ENCODE measurements around the gene MAN2B2. TPM values are rescaled to one million over a fixed set of nuclear protein-coding genes. Genes with fewer than 3 reads are reported as not detected.

The MAN2B2 gene
- 5.2 TPM for polyA plus RNA-seq (2012; ENCODE audit: missing spikeins)

DNA sequence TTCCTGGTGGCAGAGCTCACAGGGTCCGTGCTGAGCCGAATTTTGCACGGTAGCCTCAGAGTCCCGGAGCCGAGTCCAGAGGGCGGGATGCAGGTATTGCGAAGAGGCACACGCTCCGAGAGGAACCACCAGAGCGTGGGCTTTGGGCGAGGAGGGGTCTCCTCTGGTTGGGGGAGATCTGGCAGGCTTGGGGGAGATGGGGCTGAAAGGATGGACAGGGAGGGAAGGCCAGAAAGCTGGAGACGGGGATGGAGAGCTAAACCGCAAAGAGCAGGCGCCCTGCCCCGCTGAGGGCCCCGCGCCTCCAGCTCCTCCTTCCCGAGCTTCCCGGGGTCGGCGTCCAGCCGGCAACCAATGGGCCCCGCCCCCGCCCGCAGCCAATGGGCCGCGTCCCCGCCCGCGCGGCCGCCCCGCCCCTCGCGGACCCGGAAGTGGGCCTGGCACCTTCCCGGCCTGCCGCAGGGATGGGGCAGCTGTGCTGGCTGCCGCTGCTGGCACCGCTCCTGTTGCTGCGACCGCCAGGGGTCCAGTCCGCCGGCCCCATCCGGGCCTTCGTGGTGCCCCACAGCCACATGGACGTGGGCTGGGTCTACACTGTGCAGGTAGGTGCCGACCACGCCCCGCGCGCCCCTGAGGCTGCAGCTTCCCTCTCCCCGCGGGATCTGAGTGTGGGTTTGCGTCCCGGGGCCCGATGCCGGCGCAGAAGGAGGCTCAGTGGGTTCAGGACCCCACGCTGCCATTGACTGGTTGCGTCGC, at the start of gene MAN2B2:
Gene MAN2B2 (plus strand): TSS at position 443 of the 756 bp plus-strand sequence. CDS start 22 bp downstream, at position 465.
- TF ChIP-seq POLR2AphosphoS5 (IDR thresholded peaks at IDR 0.05; ENCODE audit: low read depth, low read length) (peak; percentile 80), POLR2A (IDR thresholded peaks at IDR 0.05; ENCODE audit: low read depth, low read length) (peak; percentile 84; the same call in 1 of the 2 replicates), TAF1 (IDR thresholded peaks at IDR 0.05; ENCODE audit: borderline replicate concordance, low read depth, low read length) (peak; percentile 54; the same call in 1 of the 2 replicates)
- FAIRE-seq (peak; percentile 78), DNase-seq (ENCODE audit: insufficient read length) (peak; percentile 99)

- TF ChIP-seq POLR2AphosphoS5 (IDR thresholded peaks at IDR 0.05; ENCODE audit: low read depth, low read length) (no peak), POLR2A (IDR thresholded peaks at IDR 0.05; ENCODE audit: low read depth, low read length) (no peak), TAF1 (IDR thresholded peaks at IDR 0.05; ENCODE audit: borderline replicate concordance, low read depth, low read length) (no peak)
- FAIRE-seq, result no peak
- no peak for DNase-seq (ENCODE audit: insufficient read length)
Observed at GRCh38 chr4:6525474-6525873, 49.5 kb upstream of the MAN2B2 start.

GRCh38 chr4:6526156-6526555, 48.8 kb upstream of the MAN2B2 start:
- DNase-seq (ENCODE audit: insufficient read length) (no peak), FAIRE-seq (no peak)
- TF ChIP-seq TAF1 (IDR thresholded peaks at IDR 0.05; ENCODE audit: borderline replicate concordance, low read depth, low read length) (no peak), POLR2A (IDR thresholded peaks at IDR 0.05; ENCODE audit: low read depth, low read length) (no peak), POLR2AphosphoS5 (IDR thresholded peaks at IDR 0.05; ENCODE audit: low read depth, low read length) (no peak)

DNA sequence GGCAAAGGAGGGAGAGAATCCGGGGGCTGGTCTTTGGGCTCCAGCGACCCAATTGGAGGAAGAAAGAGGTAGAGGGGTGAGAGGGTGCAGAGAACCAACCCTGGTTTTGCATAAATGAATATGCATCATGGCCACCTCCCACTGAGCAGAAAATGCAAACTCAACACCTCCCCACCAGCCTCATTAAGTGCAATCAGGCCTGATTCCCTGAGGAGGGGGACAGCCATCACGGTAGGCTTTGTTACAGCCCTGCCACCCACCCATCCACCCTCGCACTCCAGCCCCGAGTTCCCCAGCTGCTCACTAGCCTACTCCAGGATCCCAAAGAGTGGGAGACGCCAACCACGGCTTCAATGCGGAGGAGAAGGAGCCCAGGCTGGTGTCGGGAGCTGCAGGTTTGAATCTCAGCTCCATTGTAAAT, 48.3 kb upstream of the MAN2B2 start:
- TF ChIP-seq POLR2A (IDR thresholded peaks at IDR 0.05; ENCODE audit: low read depth, low read length) (no peak), TAF1 (IDR thresholded peaks at IDR 0.05; ENCODE audit: borderline replicate concordance, low read depth, low read length) (no peak), POLR2AphosphoS5 (IDR thresholded peaks at IDR 0.05; ENCODE audit: low read depth, low read length) (no peak)
- FAIRE-seq (no peak), DNase-seq (ENCODE audit: insufficient read length) (no peak)

DNA sequence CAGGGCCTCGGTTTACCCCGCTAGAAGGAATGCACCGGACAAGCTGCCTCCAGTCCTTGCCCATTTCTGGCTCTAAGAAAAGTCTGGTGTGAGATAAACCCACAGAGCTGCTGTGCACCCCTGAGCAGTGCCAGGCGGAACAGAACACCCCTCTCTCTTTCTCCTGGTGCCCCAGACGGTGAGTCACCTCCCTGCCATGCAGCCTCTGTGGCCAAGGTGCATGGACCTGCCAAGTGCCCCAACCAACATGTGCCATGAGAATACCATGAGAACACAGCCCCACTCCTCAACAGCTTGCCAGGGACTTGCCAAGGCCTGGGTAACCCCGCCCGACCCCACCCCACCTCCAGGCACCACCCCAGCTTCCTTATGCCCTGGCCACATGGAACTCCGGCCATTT, 47.7 kb upstream of the MAN2B2 start:
- no peak for TF ChIP-seq POLR2AphosphoS5 (IDR thresholded peaks at IDR 0.05; ENCODE audit: low read depth, low read length)
- no peak for TF ChIP-seq TAF1 (IDR thresholded peaks at IDR 0.05; ENCODE audit: borderline replicate concordance, low read depth, low read length)
- no peak for TF ChIP-seq POLR2A (IDR thresholded peaks at IDR 0.05; ENCODE audit: low read depth, low read length)
- no peak for FAIRE-seq
- DNase-seq (ENCODE audit: insufficient read length), result no peak

DNA sequence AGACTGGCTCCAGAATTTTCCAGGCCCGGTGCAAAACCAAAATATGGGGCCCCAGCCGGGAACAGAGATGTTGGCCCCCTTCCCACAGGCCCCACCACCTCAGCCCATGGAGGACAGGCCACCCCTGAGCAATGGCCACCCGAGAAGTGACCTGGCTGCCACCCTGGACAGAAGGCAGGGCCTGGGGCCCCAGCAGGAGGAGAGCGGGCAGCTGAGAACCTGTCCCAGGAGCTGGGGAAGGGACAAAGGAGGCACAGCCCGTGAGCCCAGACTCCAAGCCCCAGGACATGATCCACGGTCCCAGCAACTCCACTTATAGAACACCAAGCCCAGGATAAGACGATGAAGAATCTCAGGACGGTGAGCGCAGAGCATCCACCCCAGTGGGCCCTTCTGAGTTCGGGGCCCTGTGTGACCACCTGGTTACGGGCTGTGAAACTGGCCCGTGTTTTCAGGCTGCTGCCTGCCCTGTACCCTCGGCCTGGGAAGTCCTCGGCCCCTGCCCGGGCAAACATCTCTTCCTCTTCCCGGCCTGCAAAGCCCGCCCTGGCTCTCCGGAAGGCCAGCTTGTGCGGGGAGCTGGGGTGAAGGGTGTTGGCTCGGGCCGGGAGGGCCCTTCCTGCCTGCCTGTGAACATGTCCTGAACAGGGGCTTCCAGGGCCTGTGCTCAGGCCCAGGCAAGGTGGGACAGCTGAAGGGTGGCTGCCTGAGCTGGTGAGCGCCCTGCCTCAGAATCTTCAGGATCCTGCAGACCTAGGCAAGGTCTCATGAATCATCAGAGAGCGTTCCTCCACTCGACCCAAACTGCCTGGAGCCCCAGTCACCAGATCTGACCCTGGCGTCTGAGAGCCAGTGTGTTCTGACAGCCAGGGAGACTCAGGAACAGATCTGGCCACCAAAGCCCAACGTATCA, 47.0 kb upstream of the MAN2B2 start:
- TF ChIP-seq POLR2A (IDR thresholded peaks at IDR 0.05; ENCODE audit: low read depth, low read length), result no peak
- TF ChIP-seq TAF1 (IDR thresholded peaks at IDR 0.05; ENCODE audit: borderline replicate concordance, low read depth, low read length), result no peak
- no peak for TF ChIP-seq POLR2AphosphoS5 (IDR thresholded peaks at IDR 0.05; ENCODE audit: low read depth, low read length)
- DNase-seq (ENCODE audit: insufficient read length) (no peak), FAIRE-seq (no peak)

DNA sequence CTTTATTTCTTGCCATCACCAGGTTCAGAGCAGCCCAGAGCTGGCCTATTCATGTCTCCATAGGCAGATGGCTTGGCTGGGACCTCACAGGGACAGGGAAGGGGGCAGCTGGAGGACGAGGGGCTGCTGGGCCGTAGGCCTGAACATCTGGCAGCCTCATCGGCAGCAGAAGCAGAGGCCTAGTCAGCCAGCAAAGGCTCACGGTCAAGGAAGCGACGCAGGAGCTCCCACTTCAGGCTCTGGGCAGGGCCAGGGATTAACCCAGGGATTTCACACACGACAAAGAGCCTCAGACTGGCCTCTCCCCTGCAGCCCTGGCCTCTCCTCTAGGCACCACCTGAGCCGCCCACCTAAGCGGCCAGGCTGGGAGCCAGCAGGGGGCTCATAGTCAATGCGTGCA, 46.0 kb upstream of the MAN2B2 start:
- FAIRE-seq, result no peak
- TF ChIP-seq TAF1 (IDR thresholded peaks at IDR 0.05; ENCODE audit: borderline replicate concordance, low read depth, low read length), result no peak
- TF ChIP-seq POLR2AphosphoS5 (IDR thresholded peaks at IDR 0.05; ENCODE audit: low read depth, low read length), result no peak
- TF ChIP-seq POLR2A (IDR thresholded peaks at IDR 0.05; ENCODE audit: low read depth, low read length), result no peak
- no peak for DNase-seq (ENCODE audit: insufficient read length)

GRCh38 chr4:6530301-6530700, 44.7 kb upstream of the MAN2B2 start:
- TF ChIP-seq TAF1 (IDR thresholded peaks at IDR 0.05; ENCODE audit: borderline replicate concordance, low read depth, low read length), result no peak
- no peak for TF ChIP-seq POLR2AphosphoS5 (IDR thresholded peaks at IDR 0.05; ENCODE audit: low read depth, low read length)
- TF ChIP-seq POLR2A (IDR thresholded peaks at IDR 0.05; ENCODE audit: low read depth, low read length), result no peak
- FAIRE-seq (no peak), DNase-seq (ENCODE audit: insufficient read length) (no peak)

DNA sequence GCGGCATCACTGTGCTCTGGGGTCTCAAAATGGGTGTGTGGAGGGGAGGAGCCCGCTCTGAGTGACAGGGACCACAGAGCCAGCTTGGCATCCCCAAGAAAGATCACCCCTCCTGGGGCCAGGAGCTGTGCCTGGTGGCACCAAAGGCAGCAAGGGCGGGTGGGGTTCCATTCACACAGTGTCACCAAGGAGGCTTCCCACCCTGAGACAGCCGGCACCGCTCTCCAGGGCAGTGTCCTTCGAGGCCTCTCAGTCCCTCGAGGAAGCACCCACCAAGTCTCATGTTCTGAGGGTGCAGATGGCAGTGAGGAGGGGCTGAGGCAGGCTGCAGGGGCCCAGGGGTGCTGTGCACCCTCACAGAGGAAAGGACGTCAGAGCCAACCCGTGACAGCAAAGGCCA, 44.0 kb upstream of the MAN2B2 start:
- no peak for FAIRE-seq
- TF ChIP-seq TAF1 (IDR thresholded peaks at IDR 0.05; ENCODE audit: borderline replicate concordance, low read depth, low read length) (no peak), POLR2AphosphoS5 (IDR thresholded peaks at IDR 0.05; ENCODE audit: low read depth, low read length) (no peak), POLR2A (IDR thresholded peaks at IDR 0.05; ENCODE audit: low read depth, low read length) (no peak)

DNA sequence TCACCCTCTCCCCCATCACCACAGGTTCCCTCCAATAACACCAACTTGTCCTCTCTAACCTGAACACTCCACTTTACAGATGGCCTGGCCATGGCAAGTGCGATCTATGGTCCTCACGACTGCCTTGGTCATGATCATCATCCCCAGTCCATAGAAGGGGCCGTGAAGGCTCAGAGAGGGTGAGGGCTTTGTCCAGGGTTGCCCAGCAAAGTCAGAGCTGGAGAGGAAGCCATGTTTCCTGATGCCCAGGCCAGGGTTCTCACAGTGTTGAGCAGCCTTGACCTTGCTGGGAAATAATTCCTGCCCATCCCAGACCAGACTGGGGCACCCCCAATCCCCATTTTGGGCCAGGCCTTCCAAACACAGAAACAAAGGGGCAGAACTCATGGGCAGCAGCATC, 42.9 kb upstream of the MAN2B2 start:
- no peak for DNase-seq (ENCODE audit: insufficient read length)
- TF ChIP-seq POLR2AphosphoS5 (IDR thresholded peaks at IDR 0.05; ENCODE audit: low read depth, low read length), result no peak
- no peak for TF ChIP-seq POLR2A (IDR thresholded peaks at IDR 0.05; ENCODE audit: low read depth, low read length)
- TF ChIP-seq TAF1 (IDR thresholded peaks at IDR 0.05; ENCODE audit: borderline replicate concordance, low read depth, low read length), result no peak
- no peak for FAIRE-seq

More for the DNA sequence above, 44.0 kb upstream of the MAN2B2 start:
- DNase-seq (ENCODE audit: insufficient read length), result no peak

DNA sequence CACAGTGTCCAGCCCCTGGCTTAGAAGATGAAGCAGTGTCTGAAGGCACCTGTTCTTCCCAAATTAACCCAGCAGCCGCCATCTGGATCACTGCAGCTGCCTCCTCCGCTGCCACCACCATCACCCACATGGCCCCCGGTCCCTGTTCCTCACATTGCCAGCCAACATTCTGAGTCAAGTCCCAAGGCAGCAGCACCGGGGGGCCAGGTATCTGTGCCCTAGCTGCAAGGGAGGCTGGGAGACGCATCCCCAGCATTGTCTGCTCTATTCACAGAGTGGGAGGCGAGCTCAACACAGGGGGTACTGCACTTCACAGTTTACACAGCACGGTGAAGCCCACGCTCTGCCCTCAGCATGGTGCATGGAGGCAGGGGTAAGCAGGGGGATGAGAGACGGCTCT, 42.3 kb upstream of the MAN2B2 start:
- TF ChIP-seq POLR2AphosphoS5 (IDR thresholded peaks at IDR 0.05; ENCODE audit: low read depth, low read length), result no peak
- TF ChIP-seq POLR2A (IDR thresholded peaks at IDR 0.05; ENCODE audit: low read depth, low read length), result no peak
- no peak for TF ChIP-seq TAF1 (IDR thresholded peaks at IDR 0.05; ENCODE audit: borderline replicate concordance, low read depth, low read length)
- DNase-seq (ENCODE audit: insufficient read length), result no peak
- no peak for FAIRE-seq
